Measurements from ENCODE around the gene CFAP68. TPM values are rescaled to one million over a fixed set of nuclear protein-coding genes. Genes with fewer than 3 reads are reported as not detected.

CFAP68 gene
- total RNA-seq, 1 experiment from 2014 or later: 49.6 TPM

- Histone ChIP-seq H3K9ac (ENCODE audit: low read length) (no peak overlapping the region), H2AFZ (ENCODE audit: low read depth, low read length, poor library complexity, severe bottlenecking) (no peak overlapping the region), H3K4me3 (replicated peaks in 1 of 2; ENCODE audit: low read depth in 1 of 2, low read length in 2 of 2) (no peak overlapping the region), H3K36me3 (ENCODE audit: control insufficient read depth in 1 of 2, insufficient read depth in 2 of 2, low read length in 2 of 2) (no peaks in the 10 kb centered on the region), H3K79me2 (ENCODE audit: insufficient read depth, low read length) (no peaks in the 10 kb centered on the region), H3K4me1 (ENCODE audit: control insufficient read depth in 1 of 2, insufficient read depth in 2 of 2, low read length in 2 of 2) (no peaks in the 10 kb centered on the region; a peak in 1 of 4 replicates), H3K27me3 (ENCODE audit: insufficient read depth, low read length) (peaks cover 4% of the 10 kb centered on the region; the same call in 1 of the 2 replicates), H4K20me1 (ENCODE audit: insufficient read depth) (no peaks in the 10 kb centered on the region), H3K9me2 (ENCODE audit: insufficient read depth) (no peaks in the 10 kb centered on the region), H3K27ac (ENCODE audit: low read depth, low read length) (no peak overlapping the region), H3K9me3 (ENCODE audit: control insufficient read depth in 1 of 2, insufficient read depth in 1 of 2, low read depth in 1 of 2, low read length in 2 of 2) (no peaks in the 10 kb centered on the region), H3K4me2 (ENCODE audit: low read length) (no peak overlapping the region)
- ChIA-PET POLR2A (no interaction called here), CTCF (no interaction called here), RAD21 (ENCODE audit: low non-redundant PET in 1 of 2, low total read pairs in 2 of 2, uncharacterized antibody in 2 of 2, unreplicated experiment in 2 of 2) (no interaction called here)
- ATAC-seq (no peak), DNase-seq (ENCODE audit: low read depth, low spot score) (no peak)
- intact Hi-C loops (cut with micrococcal nuclease): no loop called here
- TF ChIP-seq, protein P1, sequence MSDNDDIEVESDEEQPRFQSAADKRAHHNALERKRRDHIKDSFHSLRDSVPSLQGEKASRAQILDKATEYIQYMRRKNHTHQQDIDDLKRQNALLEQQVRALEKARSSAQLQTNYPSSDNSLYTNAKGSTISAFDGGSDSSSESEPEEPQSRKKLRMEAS (IDR thresholded peaks at IDR 0.05): no peak
- TF ChIP-seq, protein P2, sequence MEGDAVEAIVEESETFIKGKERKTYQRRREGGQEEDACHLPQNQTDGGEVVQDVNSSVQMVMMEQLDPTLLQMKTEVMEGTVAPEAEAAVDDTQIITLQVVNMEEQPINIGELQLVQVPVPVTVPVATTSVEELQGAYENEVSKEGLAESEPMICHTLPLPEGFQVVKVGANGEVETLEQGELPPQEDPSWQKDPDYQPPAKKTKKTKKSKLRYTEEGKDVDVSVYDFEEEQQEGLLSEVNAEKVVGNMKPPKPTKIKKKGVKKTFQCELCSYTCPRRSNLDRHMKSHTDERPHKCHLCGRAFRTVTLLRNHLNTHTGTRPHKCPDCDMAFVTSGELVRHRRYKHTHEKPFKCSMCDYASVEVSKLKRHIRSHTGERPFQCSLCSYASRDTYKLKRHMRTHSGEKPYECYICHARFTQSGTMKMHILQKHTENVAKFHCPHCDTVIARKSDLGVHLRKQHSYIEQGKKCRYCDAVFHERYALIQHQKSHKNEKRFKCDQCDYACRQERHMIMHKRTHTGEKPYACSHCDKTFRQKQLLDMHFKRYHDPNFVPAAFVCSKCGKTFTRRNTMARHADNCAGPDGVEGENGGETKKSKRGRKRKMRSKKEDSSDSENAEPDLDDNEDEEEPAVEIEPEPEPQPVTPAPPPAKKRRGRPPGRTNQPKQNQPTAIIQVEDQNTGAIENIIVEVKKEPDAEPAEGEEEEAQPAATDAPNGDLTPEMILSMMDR (IDR thresholded peaks at IDR 0.05 in 2 of 3, conservative IDR thresholded peaks at IDR 0.05 in 1 of 3; ENCODE audit: borderline replicate concordance in 1 of 3, insufficient read depth in 1 of 3, low read depth in 2 of 3, low read length in 2 of 3): no peak
- TF ChIP-seq ATF3 (IDR thresholded peaks at IDR 0.05) (no peak), SP1 (IDR thresholded peaks at IDR 0.05; ENCODE audit: low read depth) (no peak), ZNF274 (IDR thresholded peaks at IDR 0.05; ENCODE audit: low read depth, low read length) (no peak)
- TF ChIP-seq, protein P3, sequence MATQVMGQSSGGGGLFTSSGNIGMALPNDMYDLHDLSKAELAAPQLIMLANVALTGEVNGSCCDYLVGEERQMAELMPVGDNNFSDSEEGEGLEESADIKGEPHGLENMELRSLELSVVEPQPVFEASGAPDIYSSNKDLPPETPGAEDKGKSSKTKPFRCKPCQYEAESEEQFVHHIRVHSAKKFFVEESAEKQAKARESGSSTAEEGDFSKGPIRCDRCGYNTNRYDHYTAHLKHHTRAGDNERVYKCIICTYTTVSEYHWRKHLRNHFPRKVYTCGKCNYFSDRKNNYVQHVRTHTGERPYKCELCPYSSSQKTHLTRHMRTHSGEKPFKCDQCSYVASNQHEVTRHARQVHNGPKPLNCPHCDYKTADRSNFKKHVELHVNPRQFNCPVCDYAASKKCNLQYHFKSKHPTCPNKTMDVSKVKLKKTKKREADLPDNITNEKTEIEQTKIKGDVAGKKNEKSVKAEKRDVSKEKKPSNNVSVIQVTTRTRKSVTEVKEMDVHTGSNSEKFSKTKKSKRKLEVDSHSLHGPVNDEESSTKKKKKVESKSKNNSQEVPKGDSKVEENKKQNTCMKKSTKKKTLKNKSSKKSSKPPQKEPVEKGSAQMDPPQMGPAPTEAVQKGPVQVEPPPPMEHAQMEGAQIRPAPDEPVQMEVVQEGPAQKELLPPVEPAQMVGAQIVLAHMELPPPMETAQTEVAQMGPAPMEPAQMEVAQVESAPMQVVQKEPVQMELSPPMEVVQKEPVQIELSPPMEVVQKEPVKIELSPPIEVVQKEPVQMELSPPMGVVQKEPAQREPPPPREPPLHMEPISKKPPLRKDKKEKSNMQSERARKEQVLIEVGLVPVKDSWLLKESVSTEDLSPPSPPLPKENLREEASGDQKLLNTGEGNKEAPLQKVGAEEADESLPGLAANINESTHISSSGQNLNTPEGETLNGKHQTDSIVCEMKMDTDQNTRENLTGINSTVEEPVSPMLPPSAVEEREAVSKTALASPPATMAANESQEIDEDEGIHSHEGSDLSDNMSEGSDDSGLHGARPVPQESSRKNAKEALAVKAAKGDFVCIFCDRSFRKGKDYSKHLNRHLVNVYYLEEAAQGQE (IDR thresholded peaks at IDR 0.05; ENCODE audit: low read depth): no peak
- no TSS peak for BruUV-seq (replicated peaks)
Observed at GRCh38 chr11:111909378-111909777, 30.0 kb downstream of the CFAP68 start.
